ENCODE results near the gene IP6K3.

Gene IP6K3

GRCh38 chr6:33746651-33747100 is at the start of gene IP6K3:
IP6K3 (minus strand) TSS chr6:33746905; CDS start chr6:33735476, 11,429 bp downstream.
- Histone ChIP-seq H3K27me3 (ENCODE audit: control insufficient read depth, low read length) (peaks cover 35% of the 10 kb centered on the region), H3K4me2 (ENCODE audit: low read length) (no peak within 1 kb of the TSS)

GRCh38 chr6:33794910-33795623 is 48.4 kb upstream of the IP6K3 start:
- no peaks in the 10 kb centered on the region for H3K36me3 ChIP-seq (ENCODE audit: control insufficient read depth, low read length)
- TF ChIP-seq, protein P1, sequence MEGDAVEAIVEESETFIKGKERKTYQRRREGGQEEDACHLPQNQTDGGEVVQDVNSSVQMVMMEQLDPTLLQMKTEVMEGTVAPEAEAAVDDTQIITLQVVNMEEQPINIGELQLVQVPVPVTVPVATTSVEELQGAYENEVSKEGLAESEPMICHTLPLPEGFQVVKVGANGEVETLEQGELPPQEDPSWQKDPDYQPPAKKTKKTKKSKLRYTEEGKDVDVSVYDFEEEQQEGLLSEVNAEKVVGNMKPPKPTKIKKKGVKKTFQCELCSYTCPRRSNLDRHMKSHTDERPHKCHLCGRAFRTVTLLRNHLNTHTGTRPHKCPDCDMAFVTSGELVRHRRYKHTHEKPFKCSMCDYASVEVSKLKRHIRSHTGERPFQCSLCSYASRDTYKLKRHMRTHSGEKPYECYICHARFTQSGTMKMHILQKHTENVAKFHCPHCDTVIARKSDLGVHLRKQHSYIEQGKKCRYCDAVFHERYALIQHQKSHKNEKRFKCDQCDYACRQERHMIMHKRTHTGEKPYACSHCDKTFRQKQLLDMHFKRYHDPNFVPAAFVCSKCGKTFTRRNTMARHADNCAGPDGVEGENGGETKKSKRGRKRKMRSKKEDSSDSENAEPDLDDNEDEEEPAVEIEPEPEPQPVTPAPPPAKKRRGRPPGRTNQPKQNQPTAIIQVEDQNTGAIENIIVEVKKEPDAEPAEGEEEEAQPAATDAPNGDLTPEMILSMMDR (IDR thresholded peaks at IDR 0.05; ENCODE audit: low read depth, low read length, poor library complexity, severe bottlenecking), result no peak
- no peak for TF ChIP-seq EZH2phosphoT487 (IDR thresholded peaks at IDR 0.05; ENCODE audit: borderline replicate concordance, low read length)
- H4K20me1 ChIP-seq (ENCODE audit: control insufficient read depth, insufficient read depth, low read depth, low read length), result no peaks in the 10 kb centered on the region
- H3K4me2 ChIP-seq (ENCODE audit: low read length), result no peak overlapping the region
- no peaks in the 10 kb centered on the region for H3K9me2 ChIP-seq (replicated peaks; ENCODE audit: control insufficient read depth, low read length)
- H3K27me3 ChIP-seq (ENCODE audit: control insufficient read depth, low read length), result peaks cover 12% of the 10 kb centered on the region; the same call in 1 of the 2 replicates
- no peaks in the 10 kb centered on the region for H3F3A ChIP-seq (ENCODE audit: control insufficient read depth, insufficient read depth)
- no peak overlapping the region for H3K27ac ChIP-seq (ENCODE audit: low read depth, low read length)
- no peaks in the 10 kb centered on the region for H3K4me1 ChIP-seq (ENCODE audit: control insufficient read depth, low read length)
- no peak overlapping the region for H3K4me3 ChIP-seq (ENCODE audit: low read length)
- no peaks in the 10 kb centered on the region for H3K9me3 ChIP-seq (ENCODE audit: control insufficient read depth, insufficient read depth, low read length)
- H3K79me2 ChIP-seq (ENCODE audit: control insufficient read depth, low read length), result no peaks in the 10 kb centered on the region

More at GRCh38 chr6:33746651-33747100, at the start of gene IP6K3:
- H3K79me2 ChIP-seq (ENCODE audit: control insufficient read depth, low read length), result no peaks in the 10 kb centered on the region
- no peaks in the 10 kb centered on the region for H3F3A ChIP-seq (ENCODE audit: control insufficient read depth, insufficient read depth)
- TF ChIP-seq EZH2phosphoT487 (IDR thresholded peaks at IDR 0.05; ENCODE audit: borderline replicate concordance, low read length), result no peak
- TF ChIP-seq, protein P1 (IDR thresholded peaks at IDR 0.05; ENCODE audit: low read depth, low read length, poor library complexity, severe bottlenecking), result no peak
- no peaks in the 10 kb centered on the region for H4K20me1 ChIP-seq (ENCODE audit: control insufficient read depth, insufficient read depth, low read depth, low read length)
- H3K9me3 ChIP-seq (ENCODE audit: control insufficient read depth, insufficient read depth, low read length), result no peaks in the 10 kb centered on the region
- H3K27ac ChIP-seq (ENCODE audit: low read depth, low read length), result no peak within 1 kb of the TSS
- H3K9me2 ChIP-seq (replicated peaks; ENCODE audit: control insufficient read depth, low read length), result no peaks in the 10 kb centered on the region
- no peaks in the 10 kb centered on the region for H3K4me1 ChIP-seq (ENCODE audit: control insufficient read depth, low read length)
- no peaks in the 10 kb centered on the region for H3K36me3 ChIP-seq (ENCODE audit: control insufficient read depth, low read length)
- H3K4me3 ChIP-seq (ENCODE audit: low read length), result no peak within 1 kb of the TSS

GRCh38 chr6:33792981-33793380 is 46.3 kb upstream of the IP6K3 start:
- H3K4me3 ChIP-seq (ENCODE audit: low read length), result no peak overlapping the region
- H3K27ac ChIP-seq (ENCODE audit: low read depth, low read length), result no peak overlapping the region
- H3K79me2 ChIP-seq (ENCODE audit: control insufficient read depth, low read length), result peaks cover 13% of the 10 kb centered on the region
- no peaks in the 10 kb centered on the region for H3K9me3 ChIP-seq (ENCODE audit: control insufficient read depth, insufficient read depth, low read length)
- no peaks in the 10 kb centered on the region for H3K9me2 ChIP-seq (replicated peaks; ENCODE audit: control insufficient read depth, low read length)
- no peak for TF ChIP-seq EZH2phosphoT487 (IDR thresholded peaks at IDR 0.05; ENCODE audit: borderline replicate concordance, low read length)
- TF ChIP-seq, protein P1 (IDR thresholded peaks at IDR 0.05; ENCODE audit: low read depth, low read length, poor library complexity, severe bottlenecking), result no peak
- peaks cover 6% of the 10 kb centered on the region; the same call in 1 of the 2 replicates for H3K27me3 ChIP-seq (ENCODE audit: control insufficient read depth, low read length)
- no peak overlapping the region for H3K4me2 ChIP-seq (ENCODE audit: low read length)
- H3F3A ChIP-seq (ENCODE audit: control insufficient read depth, insufficient read depth), result no peaks in the 10 kb centered on the region
- H3K4me1 ChIP-seq (ENCODE audit: control insufficient read depth, low read length), result peaks cover 5% of the 10 kb centered on the region
- H4K20me1 ChIP-seq (ENCODE audit: control insufficient read depth, insufficient read depth, low read depth, low read length), result no peaks in the 10 kb centered on the region
- H3K36me3 ChIP-seq (ENCODE audit: control insufficient read depth, low read length), result no peaks in the 10 kb centered on the region

Measured in DOHH2 (cell line).